Left lung (tissue), 10 donors: Measurements from ENCODE around the gene PDE4D. TPM values are rescaled to one million over a fixed set of nuclear protein-coding genes. Genes with fewer than 3 reads are reported as not detected.

ENCODE experiments used
- ATAC-seq: fragments of 200-7000 bp; cut with Tn5 transposase; one replicate; pipeline ENCODE4 v1.9.1; 2020; ENCODE audit warnings: moderate library complexity
- DNase-seq, 4 donors: peaks; one replicate each; pipeline ENCODE4 v3.0.0-alpha.2; 2013 to 2020
- H3K27ac ChIP-seq, 2 donors: fragments of 200-600 bp; sonication (generic) in 1 of 2; one replicate each; pipeline versions ENCODE4 v1.5.0 to v1.8.0; 2020 to 2021
- H3K27me3 ChIP-seq, 2 donors: fragments of 200-600 bp; sonication (generic) in 1 of 2; one replicate each; pipeline versions ENCODE4 v1.5.0 to v1.8.0; 2020 to 2021
- H3K36me3 ChIP-seq, 2 donors: fragments of 200-600 bp; sonication (generic) in 1 of 2; one replicate each; pipeline versions ENCODE4 v1.5.0 to v1.8.0; 2020 to 2021
- H3K4me1 ChIP-seq, 2 donors: fragments of 200-600 bp; one replicate each; pipeline ENCODE4 v1.8.0; 2021
- H3K4me3 ChIP-seq, 2 donors: fragments of 200-600 bp; sonication (generic) in 1 of 2; one replicate each; pipeline versions ENCODE4 v1.5.0 to v1.8.0; 2020 to 2021; ENCODE audit warnings: mild to moderate bottlenecking in 1 of 2
- H3K9me3 ChIP-seq, 2 donors: fragments of 200-600 bp; sonication (generic) in 1 of 2; one replicate each; pipeline versions ENCODE4 v1.5.0 to v1.8.0; 2020 to 2021
- intact Hi-C, 2 donors: fragments of 100-400 bp; cut with DNase I; formaldehyde crosslinking; loops; one replicate each; pipeline versions ENCODE4 v1.11.2 to v1.14.2; 2022
- polyA plus RNA-seq, 6 donors: library from polyadenylated mRNA; unstranded; fragments of 120-200 nt; gene quantifications; one replicate each; pipeline ENCODE4 v1.2.1, GENCODE V29; 2013; ENCODE audit not compliant: insufficient read length in 6 of 6
- total RNA-seq, 2 donors: library from RNA; stranded (reverse); fragmentation: NEBNext Ultra II Directional; extraction: Animal tissue kit (Norgen Biotek cat#: 25700); gene quantifications; one replicate each; pipeline ENCODE4 v1.2.1, GENCODE V29; 2021
- TF ChIP-seq, protein P1 (sequence below), 2 donors: fragments of 200-600 bp; sonication (generic) in 1 of 2; IDR thresholded peaks; one replicate each; pipeline versions ENCODE4 v1.5.0 to v1.8.0; 2021; ENCODE audit warnings: antibody characterized with exemption in 2 of 2
- donor health status: DM: no; HTN: yes; CAD: no.
- donor health status: DM: no; HTN: no; CAD: no.

The PDE4D gene
- total and polyA plus RNA-seq, 8 donors, result 21.4 to 57.1 (median 25.4) TPM

- no peak overlapping the region for H3K27ac ChIP-seq
- DNase-seq, result no peak
- TF ChIP-seq, protein P1, sequence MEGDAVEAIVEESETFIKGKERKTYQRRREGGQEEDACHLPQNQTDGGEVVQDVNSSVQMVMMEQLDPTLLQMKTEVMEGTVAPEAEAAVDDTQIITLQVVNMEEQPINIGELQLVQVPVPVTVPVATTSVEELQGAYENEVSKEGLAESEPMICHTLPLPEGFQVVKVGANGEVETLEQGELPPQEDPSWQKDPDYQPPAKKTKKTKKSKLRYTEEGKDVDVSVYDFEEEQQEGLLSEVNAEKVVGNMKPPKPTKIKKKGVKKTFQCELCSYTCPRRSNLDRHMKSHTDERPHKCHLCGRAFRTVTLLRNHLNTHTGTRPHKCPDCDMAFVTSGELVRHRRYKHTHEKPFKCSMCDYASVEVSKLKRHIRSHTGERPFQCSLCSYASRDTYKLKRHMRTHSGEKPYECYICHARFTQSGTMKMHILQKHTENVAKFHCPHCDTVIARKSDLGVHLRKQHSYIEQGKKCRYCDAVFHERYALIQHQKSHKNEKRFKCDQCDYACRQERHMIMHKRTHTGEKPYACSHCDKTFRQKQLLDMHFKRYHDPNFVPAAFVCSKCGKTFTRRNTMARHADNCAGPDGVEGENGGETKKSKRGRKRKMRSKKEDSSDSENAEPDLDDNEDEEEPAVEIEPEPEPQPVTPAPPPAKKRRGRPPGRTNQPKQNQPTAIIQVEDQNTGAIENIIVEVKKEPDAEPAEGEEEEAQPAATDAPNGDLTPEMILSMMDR (IDR thresholded peaks at IDR 0.05), result no peak
- H3K4me1 ChIP-seq, result no peaks in the 10 kb centered on the region
- no peak overlapping the region for H3K4me3 ChIP-seq
- peaks cover 0 to 83% of the 10 kb centered on the region in 2 donors for H3K36me3 ChIP-seq
- intact Hi-C loops, result no loop called here
- no peak for ATAC-seq
- no peaks in the 10 kb centered on the region for H3K27me3 ChIP-seq
- H3K9me3 ChIP-seq, result no peaks in the 10 kb centered on the region
Observed at GRCh38 chr5:58986281-58986680, 907.2 kb downstream of the PDE4D start.

DNA sequence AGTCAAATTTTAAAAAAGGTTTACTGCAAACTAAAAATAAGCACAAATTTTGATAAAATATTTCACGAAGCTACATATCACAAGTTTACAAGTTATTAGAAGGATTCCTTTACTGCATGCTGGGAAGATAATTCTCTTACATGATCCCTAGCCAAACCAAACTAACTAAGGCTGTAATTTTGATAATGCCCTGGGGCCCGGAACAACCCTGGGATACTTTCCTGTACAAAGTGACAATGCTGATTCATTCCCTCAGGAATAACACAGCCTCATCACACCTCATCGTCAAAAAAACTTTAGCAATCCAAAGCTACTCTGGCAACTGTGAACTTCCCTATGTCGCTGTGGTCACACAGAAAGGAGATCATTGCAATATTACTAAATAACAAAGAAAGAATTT, 907.8 kb downstream of the PDE4D start:
- H3K36me3 ChIP-seq, result peaks cover 0 to 80% of the 10 kb centered on the region in 2 donors
- ATAC-seq, result no peak
- intact Hi-C loops, result no loop called here

GRCh38 chr5:58985311-58985710, 908.2 kb downstream of the PDE4D start:
- ATAC-seq (no peak), DNase-seq (no peak)
- no peak overlapping the region for H3K27ac ChIP-seq
- no peak overlapping the region for H3K4me3 ChIP-seq
- no peaks in the 10 kb centered on the region for H3K27me3 ChIP-seq
- intact Hi-C loops, result no loop called here
- H3K36me3 ChIP-seq, result peaks cover 0 to 75% of the 10 kb centered on the region in 2 donors
- no peaks in the 10 kb centered on the region for H3K9me3 ChIP-seq
- H3K4me1 ChIP-seq, result no peaks in the 10 kb centered on the region
- TF ChIP-seq, protein P1 (IDR thresholded peaks at IDR 0.05), result no peak

More for the DNA sequence above, 907.8 kb downstream of the PDE4D start:
- H3K4me1 ChIP-seq, result no peaks in the 10 kb centered on the region
- H3K27ac ChIP-seq, result no peak overlapping the region
- DNase-seq, result no peak
- TF ChIP-seq, protein P1 (IDR thresholded peaks at IDR 0.05), result no peak
- H3K4me3 ChIP-seq, result no peak overlapping the region
- no peaks in the 10 kb centered on the region for H3K27me3 ChIP-seq
- H3K9me3 ChIP-seq, result no peaks in the 10 kb centered on the region

DNA sequence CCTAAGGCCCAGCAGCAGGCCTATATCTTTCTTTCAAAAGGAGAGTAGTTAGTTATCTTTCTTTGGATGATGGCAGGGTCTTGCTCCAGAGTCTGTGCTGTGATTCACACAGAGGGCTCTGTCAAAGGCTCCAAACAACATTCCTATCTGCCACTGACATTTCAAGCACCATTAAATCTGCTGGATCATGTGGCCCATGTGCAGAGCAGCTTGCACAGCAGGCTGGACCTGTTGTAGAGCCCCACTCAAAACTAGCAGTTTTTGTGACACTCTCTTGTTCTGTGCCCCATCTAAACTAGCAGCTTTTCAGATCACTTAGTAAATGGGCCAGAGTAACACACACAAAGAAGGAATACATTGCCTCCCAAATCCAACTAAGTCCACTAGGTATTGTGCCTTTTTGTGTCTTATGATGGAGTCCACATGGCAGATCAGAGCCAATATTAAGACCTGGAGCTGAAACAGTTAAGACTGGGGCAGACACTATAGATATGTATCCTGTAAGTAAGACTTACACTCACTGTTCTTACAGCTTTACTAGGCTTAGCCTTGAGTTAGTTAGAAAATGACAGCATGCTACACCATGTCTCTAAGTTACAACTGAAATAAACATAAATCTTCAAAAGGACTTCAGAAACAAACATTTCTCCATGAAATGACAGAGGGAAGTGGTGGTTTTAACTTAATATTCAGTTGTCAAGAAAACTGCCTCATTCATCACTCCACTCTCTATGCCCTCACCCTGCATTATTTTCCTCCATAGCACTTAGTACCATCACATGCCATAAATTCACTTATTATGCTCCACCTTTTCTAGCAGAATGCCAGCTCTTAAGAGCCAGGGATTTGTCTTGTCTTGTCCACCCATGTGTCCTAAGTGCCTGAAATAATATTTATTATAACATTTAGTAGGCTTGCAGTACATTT, 909.7 kb downstream of the PDE4D start:
- intact Hi-C loops, result no loop called here
- no peaks in the 10 kb centered on the region for H3K27me3 ChIP-seq
- DNase-seq (no peak), ATAC-seq (peak; percentile 43)
- H3K27ac ChIP-seq, result no peak overlapping the region
- no peaks in the 10 kb centered on the region for H3K4me1 ChIP-seq
- no peaks in the 10 kb centered on the region for H3K9me3 ChIP-seq
- TF ChIP-seq, protein P1 (IDR thresholded peaks at IDR 0.05), result no peak
- no peak overlapping the region for H3K4me3 ChIP-seq
- peaks cover 0 to 75% of the 10 kb centered on the region in 2 donors for H3K36me3 ChIP-seq

GRCh38 chr5:58980890-58981289, 912.6 kb downstream of the PDE4D start:
- Histone ChIP-seq H3K27ac (no peak overlapping the region), H3K36me3 (peaks cover 0 to 73% of the 10 kb centered on the region in 2 donors), H3K27me3 (no peaks in the 10 kb centered on the region), H3K4me1 (no peaks in the 10 kb centered on the region), H3K9me3 (no peaks in the 10 kb centered on the region), H3K4me3 (no peak overlapping the region)
- ATAC-seq (no peak), DNase-seq (no peak)
- intact Hi-C loops, result no loop called here
- TF ChIP-seq, protein P1 (IDR thresholded peaks at IDR 0.05), result no peak
